Right lobe of liver (tissue), 4 donors: ENCODE results near the gene MYF6.

Experiments used
- POLR2A ChIP-seq: fragments of 450-650 bp; IDR thresholded peaks from one replicate; pipeline ENCODE4 v1.6.1; 2017; ENCODE audit warnings: antibody characterized with exemption, mild to moderate bottlenecking
- TF ChIP-seq, protein P1 (sequence below), 4 donors: fragments of 200-600 bp in 3 of 4; fragments of 450-650 bp in 1 of 4; IDR thresholded peaks; one replicate each; pipeline versions ENCODE4 v1.5.1 to v1.8.0; 2016 to 2022; ENCODE audit warnings: antibody characterized with exemption in 4 of 4, mild to moderate bottlenecking in 2 of 4
- donor health status: DM: no; HTN: no; CAD: no.
- donor health status: DM: no; HTN: no; CAD: no.
- donor health status: DM: no; HTN: yes; CAD: no.

DNA sequence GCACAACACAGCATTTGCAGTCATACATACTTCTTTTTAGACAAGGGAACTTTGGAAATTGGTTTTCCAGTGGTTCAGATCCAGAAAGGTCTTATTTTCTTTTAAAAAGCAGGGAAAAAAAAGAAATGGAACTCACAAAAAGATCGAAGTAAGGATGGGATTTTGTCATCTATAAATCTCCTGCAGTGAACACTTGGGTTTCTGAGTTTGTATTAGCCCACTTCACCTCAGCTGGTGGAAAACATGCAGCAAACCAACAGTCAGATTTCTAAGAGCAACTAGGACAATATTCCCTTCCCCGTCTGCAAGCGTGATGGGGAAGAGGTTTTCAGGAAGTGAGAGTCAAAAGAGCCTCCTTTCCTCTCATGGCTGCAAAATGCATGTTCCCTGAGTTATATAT, 13.9 kb downstream of the MYF6 start:
- TF ChIP-seq, protein P1, sequence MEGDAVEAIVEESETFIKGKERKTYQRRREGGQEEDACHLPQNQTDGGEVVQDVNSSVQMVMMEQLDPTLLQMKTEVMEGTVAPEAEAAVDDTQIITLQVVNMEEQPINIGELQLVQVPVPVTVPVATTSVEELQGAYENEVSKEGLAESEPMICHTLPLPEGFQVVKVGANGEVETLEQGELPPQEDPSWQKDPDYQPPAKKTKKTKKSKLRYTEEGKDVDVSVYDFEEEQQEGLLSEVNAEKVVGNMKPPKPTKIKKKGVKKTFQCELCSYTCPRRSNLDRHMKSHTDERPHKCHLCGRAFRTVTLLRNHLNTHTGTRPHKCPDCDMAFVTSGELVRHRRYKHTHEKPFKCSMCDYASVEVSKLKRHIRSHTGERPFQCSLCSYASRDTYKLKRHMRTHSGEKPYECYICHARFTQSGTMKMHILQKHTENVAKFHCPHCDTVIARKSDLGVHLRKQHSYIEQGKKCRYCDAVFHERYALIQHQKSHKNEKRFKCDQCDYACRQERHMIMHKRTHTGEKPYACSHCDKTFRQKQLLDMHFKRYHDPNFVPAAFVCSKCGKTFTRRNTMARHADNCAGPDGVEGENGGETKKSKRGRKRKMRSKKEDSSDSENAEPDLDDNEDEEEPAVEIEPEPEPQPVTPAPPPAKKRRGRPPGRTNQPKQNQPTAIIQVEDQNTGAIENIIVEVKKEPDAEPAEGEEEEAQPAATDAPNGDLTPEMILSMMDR (IDR thresholded peaks at IDR 0.05), result no peak
- TF ChIP-seq POLR2A, result no peak
